Activated CD4-positive, alpha-beta T cell treated with anti-CD3 and anti-CD28 coated beads, Interleukin-2, amount 10 ng/mL, durations not matched to agents 24 days and 14 days (primary cell): ENCODE results near the gene NOS1AP. TPM values are rescaled to one million over a fixed set of nuclear protein-coding genes. Genes with fewer than 3 reads are reported as not detected.

Source experiments
- DNase-seq: peaks from one replicate; pipeline ENCODE4 v3.0.0; 2022
- H3K27ac Mint-ChIP-seq: one replicate; pipeline ENCODE4 v1.8.0; 2022; ENCODE audit warnings: mild to moderate bottlenecking, mixed read lengths
- H3K27me3 Mint-ChIP-seq: one replicate; pipeline ENCODE4 v1.8.0; 2022; ENCODE audit warnings: mixed read lengths
- H3K36me3 Mint-ChIP-seq: one replicate; pipeline ENCODE4 v1.8.0; 2022; ENCODE audit warnings: low read depth, mild to moderate bottlenecking, mixed read lengths
- H3K4me1 Mint-ChIP-seq: one replicate; pipeline ENCODE4 v1.8.0; 2021; ENCODE audit warnings: mixed read lengths
- H3K4me3 Mint-ChIP-seq: one replicate; pipeline ENCODE4 v1.8.0; 2022; ENCODE audit warnings: mild to moderate bottlenecking, moderate library complexity, mixed read lengths
- H3K9me3 Mint-ChIP-seq: one replicate; pipeline ENCODE4 v1.8.0; 2021; ENCODE audit warnings: mixed read lengths
- intact Hi-C: fragments of 100-400 bp; cut with micrococcal nuclease; formaldehyde crosslinking; loops from one replicate; pipeline ENCODE4 v1.15.1; 2023
- total RNA-seq: library from RNA; stranded (reverse); gene quantifications from 2 replicates; pipeline ENCODE4 v1.2.3, GENCODE V29; 2022

The NOS1AP gene
- total RNA-seq, 1 donor from 2014 or later = not detected

- H3K27ac Mint-ChIP-seq = no peak overlapping the region
- H3K27me3 Mint-ChIP-seq = peaks cover 25% of the 10 kb centered on the region
- no peak overlapping the region for H3K4me3 Mint-ChIP-seq
- H3K36me3 Mint-ChIP-seq = no peaks in the 10 kb centered on the region
- H3K9me3 Mint-ChIP-seq = no peaks in the 10 kb centered on the region
- intact Hi-C loops = no loop called here
- H3K4me1 Mint-ChIP-seq = no peaks in the 10 kb centered on the region
- no peak for DNase-seq
Measured at GRCh38 chr1:162232034-162232711, 162.7 kb downstream of the NOS1AP start.

DNA sequence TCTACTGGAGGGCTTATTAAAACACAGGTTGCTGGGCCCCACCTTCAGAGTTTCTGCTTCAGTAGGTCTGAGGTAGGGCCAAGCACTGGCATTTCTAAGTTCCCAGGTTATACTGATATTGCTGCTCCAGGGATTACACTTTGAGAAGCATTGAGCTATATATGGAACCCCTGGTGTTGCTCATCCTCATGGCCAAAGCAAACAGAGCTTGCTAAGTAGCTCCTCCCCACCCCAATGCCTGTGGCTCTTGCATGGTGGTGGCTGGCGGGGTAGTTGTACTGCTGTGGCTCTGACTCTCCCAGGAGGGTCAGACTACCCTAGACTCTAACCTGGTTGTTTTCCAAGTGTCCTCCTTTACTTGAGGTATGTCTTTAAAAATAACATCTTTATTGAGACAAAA is 163.6 kb downstream of the NOS1AP start:
- no peak overlapping the region for H3K4me3 Mint-ChIP-seq
- no peaks in the 10 kb centered on the region for H3K4me1 Mint-ChIP-seq
- H3K36me3 Mint-ChIP-seq = no peaks in the 10 kb centered on the region
- H3K27ac Mint-ChIP-seq = no peak overlapping the region
- DNase-seq = no peak
- no peaks in the 10 kb centered on the region for H3K9me3 Mint-ChIP-seq
- intact Hi-C loops = no loop called here
- peaks cover 24% of the 10 kb centered on the region for H3K27me3 Mint-ChIP-seq

- no peak for DNase-seq
- no peak overlapping the region for H3K4me3 Mint-ChIP-seq
- H3K27me3 Mint-ChIP-seq = peaks cover 22% of the 10 kb centered on the region
- intact Hi-C loops = no loop called here
- no peak overlapping the region for H3K27ac Mint-ChIP-seq
- no peaks in the 10 kb centered on the region for H3K4me1 Mint-ChIP-seq
- H3K36me3 Mint-ChIP-seq = no peaks in the 10 kb centered on the region
- no peaks in the 10 kb centered on the region for H3K9me3 Mint-ChIP-seq
Measured at GRCh38 chr1:162233937-162234336, 164.4 kb downstream of the NOS1AP start.

DNA sequence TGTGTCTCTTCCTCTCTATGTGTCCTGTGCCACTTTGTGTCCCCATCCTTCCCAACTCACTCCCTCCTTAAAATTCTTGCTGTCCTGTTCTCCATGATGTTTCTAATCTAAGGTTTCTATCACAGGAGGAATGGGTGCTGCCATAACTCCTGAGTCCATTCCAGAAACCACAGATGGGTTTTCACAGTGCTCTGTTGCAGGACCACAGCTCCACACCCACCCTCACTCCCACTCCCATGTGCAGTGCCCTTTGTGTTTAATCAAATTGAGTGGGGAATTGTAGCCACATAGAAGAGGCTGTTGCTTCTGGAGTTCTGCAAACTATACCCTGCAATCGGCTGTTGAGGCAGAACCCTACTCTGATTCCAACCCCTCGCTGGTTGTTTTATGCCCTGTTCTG is 165.1 kb downstream of the NOS1AP start:
- intact Hi-C loops = no loop called here

DNA sequence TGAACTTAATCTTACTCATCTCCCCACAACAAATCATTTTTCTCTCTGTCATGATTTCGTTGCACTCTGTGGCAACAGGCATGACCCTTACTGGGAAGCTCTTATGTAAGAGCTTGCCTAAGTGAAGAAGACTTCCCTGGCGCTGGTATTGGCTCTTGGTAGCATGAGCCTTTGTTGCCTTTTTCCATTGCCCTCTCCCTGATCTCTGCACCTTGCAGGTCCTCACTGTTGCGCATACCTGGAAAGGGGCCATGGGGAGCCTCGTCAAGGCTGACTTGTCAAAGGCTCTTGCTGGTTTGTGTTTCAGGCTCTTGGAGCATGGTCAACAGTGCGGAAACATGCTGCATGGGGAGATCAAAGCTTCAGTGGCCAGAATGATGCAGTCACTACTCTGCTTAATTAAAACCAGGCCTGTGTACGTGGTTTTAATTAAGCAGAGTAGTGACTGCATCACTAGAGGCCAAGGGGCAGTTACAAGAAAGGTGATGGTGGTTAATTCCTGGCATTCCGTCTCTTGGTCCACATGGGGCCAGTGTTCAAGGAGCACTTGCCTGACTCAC is 165.8 kb downstream of the NOS1AP start:
- no peak overlapping the region for H3K27ac Mint-ChIP-seq
- no peaks in the 10 kb centered on the region for H3K36me3 Mint-ChIP-seq
- no peaks in the 10 kb centered on the region for H3K4me1 Mint-ChIP-seq
- no peak for DNase-seq
- H3K27me3 Mint-ChIP-seq = peaks cover 20% of the 10 kb centered on the region
- H3K4me3 Mint-ChIP-seq = no peak overlapping the region
- intact Hi-C loops = no loop called here
- no peaks in the 10 kb centered on the region for H3K9me3 Mint-ChIP-seq

More for the DNA sequence above, 165.1 kb downstream of the NOS1AP start:
- H3K27ac Mint-ChIP-seq = no peak overlapping the region
- no peak overlapping the region for H3K4me3 Mint-ChIP-seq
- no peaks in the 10 kb centered on the region for H3K36me3 Mint-ChIP-seq
- H3K27me3 Mint-ChIP-seq = peaks cover 20% of the 10 kb centered on the region
- no peaks in the 10 kb centered on the region for H3K4me1 Mint-ChIP-seq
- no peak for DNase-seq
- no peaks in the 10 kb centered on the region for H3K9me3 Mint-ChIP-seq

DNA sequence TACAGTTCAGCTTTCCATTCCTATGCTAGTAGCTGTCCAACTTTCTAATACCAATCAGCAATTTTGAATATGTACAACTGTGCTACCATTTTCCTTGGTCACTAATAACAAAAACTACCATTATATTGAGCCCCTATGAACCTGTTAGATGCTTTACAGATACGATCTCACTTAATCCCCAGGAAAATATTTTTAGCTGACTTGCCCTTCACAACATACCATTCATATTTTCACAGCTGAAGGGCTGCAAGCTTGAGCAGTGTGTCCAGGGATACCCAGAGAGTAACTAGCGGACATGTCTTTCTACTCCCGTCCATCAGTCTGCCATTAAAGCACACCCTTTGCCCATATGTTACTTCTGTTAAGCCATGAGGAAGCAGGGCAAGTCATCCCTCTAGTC is 166.7 kb downstream of the NOS1AP start:
- H3K4me3 Mint-ChIP-seq = no peak overlapping the region
- no peaks in the 10 kb centered on the region for H3K36me3 Mint-ChIP-seq
- no peaks in the 10 kb centered on the region for H3K4me1 Mint-ChIP-seq
- intact Hi-C loops = no loop called here
- peaks cover 18% of the 10 kb centered on the region for H3K27me3 Mint-ChIP-seq
- DNase-seq = no peak
- no peak overlapping the region for H3K27ac Mint-ChIP-seq
- no peaks in the 10 kb centered on the region for H3K9me3 Mint-ChIP-seq

GRCh38 chr1:162236618-162237017 is 167.1 kb downstream of the NOS1AP start:
- Mint-ChIP-seq H3K4me1 (no peaks in the 10 kb centered on the region), H3K36me3 (no peaks in the 10 kb centered on the region), H3K4me3 (no peak overlapping the region), H3K9me3 (no peaks in the 10 kb centered on the region), H3K27ac (no peak overlapping the region), H3K27me3 (peaks cover 18% of the 10 kb centered on the region)
- intact Hi-C loops = no loop called here
- no peak for DNase-seq

DNA sequence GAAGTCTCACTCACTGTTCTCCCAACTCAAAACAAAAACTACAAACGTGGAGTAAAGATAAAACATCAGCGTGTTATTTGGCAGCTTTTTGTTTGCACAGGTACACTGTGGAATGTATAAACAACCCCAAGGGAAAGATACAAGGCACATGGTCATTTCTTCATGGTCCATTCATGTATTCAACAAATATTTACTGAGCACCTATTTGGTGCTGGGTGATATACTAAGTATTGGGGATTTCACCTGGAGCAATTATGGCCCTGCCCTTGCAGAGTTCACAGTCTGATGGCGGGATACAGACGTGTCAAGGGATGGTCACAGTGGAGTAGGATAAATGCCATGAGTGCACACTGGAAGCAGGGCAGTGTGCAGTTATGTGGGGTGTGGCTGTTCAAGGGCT is 171.1 kb downstream of the NOS1AP start:
- H3K27ac Mint-ChIP-seq = no peak overlapping the region
- intact Hi-C loops = no loop called here
- H3K36me3 Mint-ChIP-seq = no peaks in the 10 kb centered on the region
- H3K4me1 Mint-ChIP-seq = no peaks in the 10 kb centered on the region
- H3K27me3 Mint-ChIP-seq = peaks cover 11% of the 10 kb centered on the region
- H3K4me3 Mint-ChIP-seq = no peak overlapping the region
- DNase-seq = no peak
- H3K9me3 Mint-ChIP-seq = no peaks in the 10 kb centered on the region

DNA sequence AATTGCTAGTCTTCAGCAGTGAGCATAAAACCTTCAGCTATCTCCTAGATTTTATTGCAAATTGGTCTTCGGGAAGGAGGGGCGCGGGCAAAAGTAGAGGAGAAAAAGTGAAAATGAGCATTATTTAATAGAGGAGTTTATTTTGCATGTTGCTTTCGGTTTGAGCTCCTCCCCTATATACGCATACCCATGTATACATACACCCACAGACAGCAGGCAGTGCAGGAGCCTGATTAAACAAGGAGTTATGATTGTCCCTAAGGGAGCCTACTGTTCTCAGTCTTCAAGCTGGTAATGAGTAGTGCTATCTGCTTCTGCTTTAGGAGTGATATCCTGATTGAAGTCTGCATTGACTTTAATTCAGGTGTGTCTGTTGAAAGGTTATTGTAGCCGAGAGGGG is 173.3 kb downstream of the NOS1AP start:
- peaks cover 7% of the 10 kb centered on the region for H3K27me3 Mint-ChIP-seq
- no peaks in the 10 kb centered on the region for H3K9me3 Mint-ChIP-seq
- no peak for DNase-seq
- no peak overlapping the region for H3K27ac Mint-ChIP-seq
- no peaks in the 10 kb centered on the region for H3K4me1 Mint-ChIP-seq
- no peak overlapping the region for H3K4me3 Mint-ChIP-seq
- no peaks in the 10 kb centered on the region for H3K36me3 Mint-ChIP-seq
- intact Hi-C loops = no loop called here

- Mint-ChIP-seq H3K27me3 (peaks cover 7% of the 10 kb centered on the region), H3K4me3 (no peak overlapping the region), H3K36me3 (no peaks in the 10 kb centered on the region), H3K27ac (no peak overlapping the region), H3K4me1 (no peaks in the 10 kb centered on the region), H3K9me3 (no peaks in the 10 kb centered on the region)
- intact Hi-C loops = no loop called here
- no peak for DNase-seq
Measured at GRCh38 chr1:162248854-162249535, 179.5 kb downstream of the NOS1AP start.

- H3K27ac Mint-ChIP-seq = no peak overlapping the region
- H3K4me3 Mint-ChIP-seq = no peak overlapping the region
- H3K27me3 Mint-ChIP-seq = peaks cover 5% of the 10 kb centered on the region
- DNase-seq = no peak
- intact Hi-C loops = no loop called here
- no peaks in the 10 kb centered on the region for H3K36me3 Mint-ChIP-seq
- H3K9me3 Mint-ChIP-seq = no peaks in the 10 kb centered on the region
- H3K4me1 Mint-ChIP-seq = no peaks in the 10 kb centered on the region
Measured at GRCh38 chr1:162250004-162250730, 180.7 kb downstream of the NOS1AP start.

GRCh38 chr1:162251102-162251501 is 181.6 kb downstream of the NOS1AP start:
- Mint-ChIP-seq H3K4me3 (no peak overlapping the region), H3K4me1 (no peaks in the 10 kb centered on the region), H3K9me3 (no peaks in the 10 kb centered on the region), H3K27me3 (peaks cover 4% of the 10 kb centered on the region), H3K27ac (no peak overlapping the region), H3K36me3 (no peaks in the 10 kb centered on the region)
- no peak for DNase-seq
- intact Hi-C loops = no loop called here

DNA sequence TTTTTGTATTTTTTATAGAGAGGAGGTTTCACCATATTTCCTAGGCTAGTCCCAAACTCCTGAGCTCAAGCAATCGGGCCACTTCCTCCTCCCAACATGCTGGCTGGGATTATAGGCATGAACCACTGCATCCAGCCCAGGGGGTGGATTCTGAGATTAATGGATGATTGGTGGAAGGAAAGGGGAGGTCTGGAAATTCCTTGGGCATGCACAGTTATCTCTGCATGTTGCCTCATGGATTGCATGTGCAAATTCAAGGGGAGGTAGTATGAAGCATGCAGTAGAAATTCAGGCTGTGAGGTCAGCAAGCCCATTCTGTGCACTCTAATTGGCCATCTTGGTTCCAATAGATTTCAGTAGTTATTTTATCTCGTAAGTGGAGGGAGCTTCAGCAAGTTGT is 182.7 kb downstream of the NOS1AP start:
- no peak overlapping the region for H3K4me3 Mint-ChIP-seq
- no peak overlapping the region for H3K27ac Mint-ChIP-seq
- H3K36me3 Mint-ChIP-seq = no peaks in the 10 kb centered on the region
- no peaks in the 10 kb centered on the region for H3K4me1 Mint-ChIP-seq
- DNase-seq = no peak
- peaks cover 7% of the 10 kb centered on the region for H3K27me3 Mint-ChIP-seq
- intact Hi-C loops = no loop called here
- H3K9me3 Mint-ChIP-seq = no peaks in the 10 kb centered on the region

DNA sequence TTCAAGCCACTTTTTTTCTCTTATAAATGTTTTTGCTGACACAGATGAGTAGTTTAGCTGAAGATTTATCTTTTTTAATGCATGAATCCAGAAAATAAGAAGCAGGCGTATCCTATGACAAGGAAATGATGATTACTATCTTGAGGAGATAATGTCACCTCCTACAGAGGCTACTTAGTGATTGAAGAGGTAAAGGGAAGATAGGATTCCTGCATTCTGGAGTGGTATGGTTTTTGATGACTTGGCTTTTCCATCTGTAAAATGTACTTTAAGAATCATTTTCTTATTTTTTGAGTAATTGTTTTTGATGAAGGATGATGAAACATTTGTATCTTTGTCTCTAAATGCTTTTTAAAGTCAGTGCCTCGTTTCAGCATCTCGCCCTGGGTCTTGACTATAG is 184.3 kb downstream of the NOS1AP start:
- Mint-ChIP-seq H3K4me1 (no peaks in the 10 kb centered on the region), H3K36me3 (no peaks in the 10 kb centered on the region), H3K27ac (no peak overlapping the region), H3K27me3 (peaks cover 7% of the 10 kb centered on the region), H3K9me3 (no peaks in the 10 kb centered on the region), H3K4me3 (no peak overlapping the region)
- no peak for DNase-seq
- intact Hi-C loops = no loop called here
